ENCODE measurements around the gene CBX4. TPM values are rescaled to one million over a fixed set of nuclear protein-coding genes. Genes with fewer than 3 reads are reported as not detected.

Gene CBX4
- total and polyA plus RNA-seq, 2 donors (not counting 1 experiment from before 2014, with no cell fraction given) = 5.4 to 13.4 TPM

GRCh38 chr17:79833110-79833450 is 6.2 kb downstream of the CBX4 start:
- Histone ChIP-seq H3K9me3 (ENCODE audit: control insufficient read depth, insufficient read depth, low read depth, low read length) (no peaks in the 10 kb centered on the region), H3K27ac (ENCODE audit: insufficient read depth, low read length) (no peak overlapping the region), H3K36me3 (ENCODE audit: control insufficient read depth, insufficient read depth, low read length) (peaks cover 18% of the 10 kb centered on the region), H3K9ac (ENCODE audit: insufficient read depth, low read length) (no peak overlapping the region), H3K4me2 (ENCODE audit: extremely low read depth, insufficient read depth, low read length) (no peak overlapping the region), H3K4me3 (replicated peaks in 1 of 4; ENCODE audit: control extremely low read depth in 1 of 4, insufficient read depth in 1 of 4, low read depth in 3 of 4, low read length in 4 of 4) (no peak overlapping the region), H3K4me1 (ENCODE audit: control insufficient read depth, extremely low read depth, insufficient read depth, low read length) (peaks cover 18% of the 10 kb centered on the region), H3K79me2 (ENCODE audit: control insufficient read depth, insufficient read depth, low read length) (peaks cover 13% of the 10 kb centered on the region), H3K27me3 (ENCODE audit: control insufficient read depth, insufficient read depth, low read length) (no peaks in the 10 kb centered on the region), H4K20me1 (ENCODE audit: control insufficient read depth, extremely low read depth, insufficient read depth, low read length) (no peaks in the 10 kb centered on the region), H2AFZ (ENCODE audit: low read length) (no peak overlapping the region)
- TF ChIP-seq CTCF (conservative IDR thresholded peaks at IDR 0.05 in 1 of 2, IDR thresholded peaks at IDR 0.05 in 1 of 2; ENCODE audit: low read depth in 1 of 2, low read length in 2 of 2) = no peak
- TF ChIP-seq EZH2 (IDR thresholded peaks at IDR 0.05; ENCODE audit: low read length, missing control alignments) = no peak
- no peak for DNase-seq (ENCODE audit: low read depth in 2 of 2)

GRCh38 chr17:79832218-79833109 is 6.8 kb downstream of the CBX4 start:
- H2AFZ ChIP-seq (ENCODE audit: low read length) = no peak overlapping the region
- peak overlapping the region; percentile 44 for H3K4me2 ChIP-seq (ENCODE audit: extremely low read depth, insufficient read depth, low read length)
- TF ChIP-seq EZH2 (IDR thresholded peaks at IDR 0.05; ENCODE audit: low read length, missing control alignments) (no peak), CTCF (conservative IDR thresholded peaks at IDR 0.05 in 1 of 2, IDR thresholded peaks at IDR 0.05 in 1 of 2; ENCODE audit: low read depth in 1 of 2, low read length in 2 of 2) (no peak)
- H3K27me3 ChIP-seq (ENCODE audit: control insufficient read depth, insufficient read depth, low read length) = no peaks in the 10 kb centered on the region
- peak overlapping the region in 1 of 4 experiments; percentile 32 for H3K4me3 ChIP-seq (replicated peaks in 1 of 4; ENCODE audit: control extremely low read depth in 1 of 4, insufficient read depth in 1 of 4, low read depth in 3 of 4, low read length in 4 of 4)
- no peak overlapping the region for H3K27ac ChIP-seq (ENCODE audit: insufficient read depth, low read length)
- H3K36me3 ChIP-seq (ENCODE audit: control insufficient read depth, insufficient read depth, low read length) = peaks cover 18% of the 10 kb centered on the region
- DNase-seq (ENCODE audit: low read depth in 2 of 2) = no peak
- peaks cover 11% of the 10 kb centered on the region for H3K79me2 ChIP-seq (ENCODE audit: control insufficient read depth, insufficient read depth, low read length)
- H3K9me3 ChIP-seq (ENCODE audit: control insufficient read depth, insufficient read depth, low read depth, low read length) = no peaks in the 10 kb centered on the region
- H3K4me1 ChIP-seq (ENCODE audit: control insufficient read depth, extremely low read depth, insufficient read depth, low read length) = peaks cover 16% of the 10 kb centered on the region
- peak overlapping the region; percentile 30 for H3K9ac ChIP-seq (ENCODE audit: insufficient read depth, low read length)
- H4K20me1 ChIP-seq (ENCODE audit: control insufficient read depth, extremely low read depth, insufficient read depth, low read length) = no peaks in the 10 kb centered on the region

GRCh38 chr17:79831265-79832217 is 7.7 kb downstream of the CBX4 start:
- peak in 1 of 2 donors; percentile 60 for DNase-seq (ENCODE audit: low read depth in 2 of 2)
- peaks cover 4% of the 10 kb centered on the region for H3K79me2 ChIP-seq (ENCODE audit: control insufficient read depth, insufficient read depth, low read length)
- H3K36me3 ChIP-seq (ENCODE audit: control insufficient read depth, insufficient read depth, low read length) = peaks cover 18% of the 10 kb centered on the region
- no peaks in the 10 kb centered on the region for H4K20me1 ChIP-seq (ENCODE audit: control insufficient read depth, extremely low read depth, insufficient read depth, low read length)
- H3K9me3 ChIP-seq (ENCODE audit: control insufficient read depth, insufficient read depth, low read depth, low read length) = no peaks in the 10 kb centered on the region
- peaks cover 7% of the 10 kb centered on the region for H3K4me1 ChIP-seq (ENCODE audit: control insufficient read depth, extremely low read depth, insufficient read depth, low read length)
- TF ChIP-seq CTCF (conservative IDR thresholded peaks at IDR 0.05 in 1 of 2, IDR thresholded peaks at IDR 0.05 in 1 of 2; ENCODE audit: low read depth in 1 of 2, low read length in 2 of 2) (no peak), EZH2 (IDR thresholded peaks at IDR 0.05; ENCODE audit: low read length, missing control alignments) (no peak)
- no peak overlapping the region for H2AFZ ChIP-seq (ENCODE audit: low read length)
- no peak overlapping the region for H3K9ac ChIP-seq (ENCODE audit: insufficient read depth, low read length)
- peak overlapping the region in 1 of 4 experiments; percentile 32 for H3K4me3 ChIP-seq (replicated peaks in 1 of 4; ENCODE audit: control extremely low read depth in 1 of 4, insufficient read depth in 1 of 4, low read depth in 3 of 4, low read length in 4 of 4)
- no peaks in the 10 kb centered on the region for H3K27me3 ChIP-seq (ENCODE audit: control insufficient read depth, insufficient read depth, low read length)
- no peak overlapping the region for H3K27ac ChIP-seq (ENCODE audit: insufficient read depth, low read length)
- H3K4me2 ChIP-seq (ENCODE audit: extremely low read depth, insufficient read depth, low read length) = peak overlapping the region; percentile 44

All from fibroblast of lung (primary cell).